GM12891 (cell line): ENCODE measurements around the gene STON2.
"Not testable (repeated sequence)": the region's sequence is repeated elsewhere in the genome, so short reads cannot be mapped to it uniquely, and the experiment has no call there.

Experiments used
- POLR2A ChIP-seq: IDR thresholded peaks from 2 replicates; pipeline ENCODE4 v1.6.1; 2011; ENCODE audit warnings: low read depth, low read length, control low read depth
- TAF1 ChIP-seq: IDR thresholded peaks from 2 replicates; pipeline ENCODE4 v1.6.1; 2011; ENCODE audit warnings: low read depth, low read length, control low read depth

- TF ChIP-seq POLR2A, TAF1: not testable (repeated sequence)
These were observed 20.1 kb downstream of the STON2 start for GRCh38 chr14:81380009-81380408.
